A549 (cell line): ENCODE data around the gene ADAMTSL4. TPM values are rescaled to one million over a fixed set of nuclear protein-coding genes. Genes with fewer than 3 reads are reported as not detected.

Experiments used
- ATAC-seq, 2 experiments: fragments of 200-7000 bp in 1 of 2; fragments of >200 bp in 1 of 2; cut with Nextera tagmentation in 1 of 2; cut with Tn5 transposase in 1 of 2; 3 replicates each; pipeline versions ENCODE4 v1.8.0 to v1.9.1; 2018 to 2020; ENCODE audit warnings: mild to moderate bottlenecking in 1 of 2, moderate library complexity in 1 of 2
- CTCF ChIA-PET: fragments of 300-600 bp; sonication (Branson Sonifier 250); formaldehyde crosslinking; extraction: SDS; loops from one replicate; lab custom pipeline; 2021; ENCODE audit warnings: antibody characterized with exemption, inconsistent platforms; lab: Yijun Ruan, JAX
- POLR2A ChIA-PET: fragments of 350-600 bp; formaldehyde crosslinking; extraction: SDS; loops from one replicate; lab custom pipeline; 2021; ENCODE audit warnings: antibody characterized with exemption, inconsistent platforms; lab: Yijun Ruan, JAX
- DNase-seq, 2 experiments: peaks; one replicate each; pipeline versions ENCODE4 v3.0.0 to v3.0.0-alpha.2; 2011 to 2016; ENCODE audit warnings: low read depth in 1 of 2, low spot score in 1 of 2
- FAIRE-seq: peaks from 2 replicates; lab custom pipeline; 2011; peaks lifted over from hg19 to GRCh38; lab: Jason Lieb, UNC
- H3K27ac ChIP-seq, 2 experiments: fragments of >200 bp; sonication (Bioruptor Twin); formaldehyde crosslinking; 3 replicates each; pipeline ENCODE4 v1.5.1; 2016 to 2017
- H3K4me1 ChIP-seq: fragments of >200 bp; sonication (Bioruptor Twin); formaldehyde crosslinking; 3 replicates; pipeline ENCODE4 v1.6.1; 2016
- H3K4me2 ChIP-seq: fragments of >200 bp; sonication (Bioruptor Twin); formaldehyde crosslinking; 3 replicates; pipeline ENCODE4 v1.6.1; 2016
- H3K4me3 ChIP-seq: fragments of >200 bp; sonication (Bioruptor Twin); formaldehyde crosslinking; 3 replicates; pipeline ENCODE4 v1.5.1; 2016
- H3K9me3 ChIP-seq: fragments of >200 bp; sonication (Bioruptor Twin); formaldehyde crosslinking; 3 replicates; pipeline ENCODE4 v1.6.1; 2016
- ATOH8 ChIP-seq: fragments of 250-450 bp; sonication (Bioruptor Pico); IDR thresholded peaks from 2 replicates; pipeline ENCODE4 v1.5.0; 2020; ENCODE audit warnings: low read depth, mild to moderate bottlenecking, moderate library complexity
- BCL3 ChIP-seq: fragments of >200 bp; sonication (Bioruptor Twin); formaldehyde crosslinking; IDR thresholded peaks from 3 replicates; pipeline ENCODE4 v1.6.1; 2016
- BHLHE40 ChIP-seq: IDR thresholded peaks from 2 replicates; pipeline ENCODE4 v1.6.1; 2012; ENCODE audit warnings: low read depth, low read length, inconsistent platforms
- CBX2 ChIP-seq: fragments of 200-600 bp; sonication (generic); IDR thresholded peaks from 2 replicates; pipeline ENCODE4 v1.6.1; 2016; ENCODE audit warnings: low read depth, mild to moderate bottlenecking, borderline replicate concordance
- FOXS1 ChIP-seq: fragments of 250-450 bp; sonication (Bioruptor Pico); IDR thresholded peaks from 2 replicates; pipeline ENCODE4 v1.5.0; 2020; ENCODE audit warnings: mild to moderate bottlenecking, moderate library complexity
- HEYL ChIP-seq: fragments of 250-450 bp; sonication (Bioruptor Pico); IDR thresholded peaks from 2 replicates; pipeline ENCODE4 v1.8.0; 2021; ENCODE audit warnings: mild to moderate bottlenecking, moderate library complexity
- HMGXB4 ChIP-seq: fragments of 250-450 bp; sonication (Bioruptor Pico); IDR thresholded peaks from 2 replicates; pipeline ENCODE4 v1.5.0; 2021; ENCODE audit warnings: mild to moderate bottlenecking, moderate library complexity, borderline replicate concordance
- HOXA7 ChIP-seq: fragments of 250-450 bp; sonication (Bioruptor Pico); IDR thresholded peaks from 2 replicates; pipeline ENCODE4 v1.5.0; 2020; ENCODE audit warnings: mild to moderate bottlenecking, moderate library complexity
- JUN ChIP-seq, 2 experiments: fragments of >200 bp; sonication (Bioruptor Twin); formaldehyde crosslinking; IDR thresholded peaks; 2 replicates in 1 of 2; 3 replicates in 1 of 2; pipeline ENCODE4 v1.6.1; 2016 to 2017
- MAFK ChIP-seq: fragments of 450-650 bp; IDR thresholded peaks from 2 replicates; pipeline ENCODE4 v1.6.1; 2014; ENCODE audit not compliant: partially characterized antibody
- MAZ ChIP-seq: fragments of 150-350 bp; IDR thresholded peaks from 2 replicates; pipeline ENCODE4 v1.6.1; 2014; ENCODE audit warnings: antibody characterized with exemption, low read depth, low read length, borderline replicate concordance
- NR3C1 ChIP-seq: fragments of >200 bp; sonication (Bioruptor Twin); formaldehyde crosslinking; IDR thresholded peaks from 3 replicates; pipeline ENCODE4 v1.6.1; 2017
- POLR2A ChIP-seq: IDR thresholded peaks from 2 replicates; pipeline ENCODE4 v1.6.1; 2012; ENCODE audit warnings: mild to moderate bottlenecking, low read length
- POLR2AphosphoS2 ChIP-seq: conservative IDR thresholded peaks from 2 replicates; pipeline ENCODE4 v1.6.1; 2012; ENCODE audit warnings: low read length, improper control_type of control experiment, inconsistent platforms
- RAD21 ChIP-seq, 2 experiments: fragments of >200 bp in 1 of 2; sonication (Bioruptor Twin) in 1 of 2; formaldehyde crosslinking in 1 of 2; IDR thresholded peaks in 1 of 2; conservative IDR thresholded peaks in 1 of 2; 2 replicates in 1 of 2; 3 replicates in 1 of 2; pipeline ENCODE4 v1.6.1; 2012 to 2018; ENCODE audit warnings: inconsistent platforms in 1 of 2
- RARB ChIP-seq: fragments of 250-450 bp; sonication (Bioruptor Pico); IDR thresholded peaks from 2 replicates; pipeline ENCODE4 v1.8.0; 2021; ENCODE audit warnings: mild to moderate bottlenecking, moderate library complexity
- SREBF2 ChIP-seq: fragments of 450-650 bp; IDR thresholded peaks from 2 replicates; pipeline ENCODE4 v1.6.1; 2014; ENCODE audit warnings: mild to moderate bottlenecking, moderate library complexity
- TFCP2L1 ChIP-seq: fragments of 250-450 bp; sonication (Bioruptor Pico); IDR thresholded peaks from 2 replicates; pipeline ENCODE4 v1.5.0; 2021; ENCODE audit warnings: mild to moderate bottlenecking
- ZFP36 ChIP-seq: fragments of 450-650 bp; IDR thresholded peaks from 2 replicates; pipeline ENCODE4 v1.6.1; 2014; ENCODE audit warnings: borderline replicate concordance; ENCODE audit not compliant: partially characterized antibody
- ZNF302 ChIP-seq: fragments of 250-450 bp; sonication (Bioruptor Pico); IDR thresholded peaks from 2 replicates; pipeline ENCODE4 v1.9.0; 2021; ENCODE audit warnings: inconsistent platforms, mild to moderate bottlenecking, moderate library complexity
- ZSCAN20 ChIP-seq: fragments of 250-450 bp; sonication (Bioruptor Pico); IDR thresholded peaks from 2 replicates; pipeline ENCODE4 v1.8.0; 2022; ENCODE audit warnings: mild to moderate bottlenecking, moderate library complexity
- WGBS: methylation state at CpG from one replicate; pipeline ENCODE4 v1.1.6; 2017; ENCODE audit errors: missing lambda C conversion rate; 5-methylcytosine and 5-hydroxymethylcytosine counted together
- polyA plus RNA-seq, 4 experiments: library from polyadenylated mRNA; depleted of rRNA in 3 of 4; stranded (reverse); fragments of >200 nt; fragmentation: RNase III in 1 of 4; extraction: RNeasy Plus Mini Kit Qiagen cat#74134 plus additional on column Dnase treatment in 1 of 4; gene quantifications; 2 replicates in 3 of 4; 3 replicates in 1 of 4; pipeline ENCODE4 v1.2.3, GENCODE V29; 2011 to 2017
- TF ChIP-seq, protein P1 (sequence below): fragments of >200 bp; sonication (Bioruptor Twin); formaldehyde crosslinking; IDR thresholded peaks from 3 replicates; pipeline ENCODE4 v1.5.1; 2016
- TF ChIP-seq, protein P2 (sequence below): IDR thresholded peaks from 2 replicates; pipeline ENCODE4 v1.6.1; 2012
- TF ChIP-seq, protein P3 (sequence below): IDR thresholded peaks from 2 replicates; pipeline ENCODE4 v1.6.1; 2012; ENCODE audit warnings: low read depth, borderline replicate concordance

Gene ADAMTSL4
- polyA plus RNA-seq, 2 of the 4 experiments (the other 2 are of a cell fraction) = 1.3 to 2.0 TPM

- Histone ChIP-seq H3K27ac (no peak overlapping the region), H3K4me3 (no peak overlapping the region), H3K9me3 (no peaks in the 10 kb centered on the region), H3K4me2 (no peak overlapping the region), H3K4me1 (peaks cover 26% of the 10 kb centered on the region)
- POLR2A ChIA-PET = interaction anchor here (0.8 kb wide), 1 partner anchor 12 kb away, joined by 3 read pairs; no protein-coding TSS in a partner anchor
- no peak for FAIRE-seq
- DNase-seq = no peak
- 83% methylated on average over 15 of the region's 15 CpGs for WGBS
- ATAC-seq = no peak
- CTCF ChIA-PET = interaction anchor here (0.8 to 11.6 kb wide), 14 partner anchors 10 to 443 kb away, joined by 3 to 210 read pairs (median 25); partner anchors contain the start of genes ENSA and MCL1
- TF ChIP-seq BHLHE40 = no peak
- no peak for TF ChIP-seq NR3C1
- no peak for TF ChIP-seq HMGXB4
- TF ChIP-seq POLR2A = no peak
- TF ChIP-seq, protein P1, sequence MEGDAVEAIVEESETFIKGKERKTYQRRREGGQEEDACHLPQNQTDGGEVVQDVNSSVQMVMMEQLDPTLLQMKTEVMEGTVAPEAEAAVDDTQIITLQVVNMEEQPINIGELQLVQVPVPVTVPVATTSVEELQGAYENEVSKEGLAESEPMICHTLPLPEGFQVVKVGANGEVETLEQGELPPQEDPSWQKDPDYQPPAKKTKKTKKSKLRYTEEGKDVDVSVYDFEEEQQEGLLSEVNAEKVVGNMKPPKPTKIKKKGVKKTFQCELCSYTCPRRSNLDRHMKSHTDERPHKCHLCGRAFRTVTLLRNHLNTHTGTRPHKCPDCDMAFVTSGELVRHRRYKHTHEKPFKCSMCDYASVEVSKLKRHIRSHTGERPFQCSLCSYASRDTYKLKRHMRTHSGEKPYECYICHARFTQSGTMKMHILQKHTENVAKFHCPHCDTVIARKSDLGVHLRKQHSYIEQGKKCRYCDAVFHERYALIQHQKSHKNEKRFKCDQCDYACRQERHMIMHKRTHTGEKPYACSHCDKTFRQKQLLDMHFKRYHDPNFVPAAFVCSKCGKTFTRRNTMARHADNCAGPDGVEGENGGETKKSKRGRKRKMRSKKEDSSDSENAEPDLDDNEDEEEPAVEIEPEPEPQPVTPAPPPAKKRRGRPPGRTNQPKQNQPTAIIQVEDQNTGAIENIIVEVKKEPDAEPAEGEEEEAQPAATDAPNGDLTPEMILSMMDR = no peak
- TF ChIP-seq MAFK = no peak
- no peak for TF ChIP-seq ZFP36
- TF ChIP-seq ZNF302 (CRISPR knock-in tag) = no peak
- TF ChIP-seq, protein P2, sequence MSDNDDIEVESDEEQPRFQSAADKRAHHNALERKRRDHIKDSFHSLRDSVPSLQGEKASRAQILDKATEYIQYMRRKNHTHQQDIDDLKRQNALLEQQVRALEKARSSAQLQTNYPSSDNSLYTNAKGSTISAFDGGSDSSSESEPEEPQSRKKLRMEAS = no peak
- TF ChIP-seq BCL3 = no peak
- TF ChIP-seq, protein P3, sequence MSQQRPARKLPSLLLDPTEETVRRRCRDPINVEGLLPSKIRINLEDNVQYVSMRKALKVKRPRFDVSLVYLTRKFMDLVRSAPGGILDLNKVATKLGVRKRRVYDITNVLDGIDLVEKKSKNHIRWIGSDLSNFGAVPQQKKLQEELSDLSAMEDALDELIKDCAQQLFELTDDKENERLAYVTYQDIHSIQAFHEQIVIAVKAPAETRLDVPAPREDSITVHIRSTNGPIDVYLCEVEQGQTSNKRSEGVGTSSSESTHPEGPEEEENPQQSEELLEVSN = no peak
- TF ChIP-seq ZSCAN20 (CRISPR knock-in tag) = no peak
- TF ChIP-seq POLR2AphosphoS2 = no peak
- TF ChIP-seq MAZ = no peak
- no peak for TF ChIP-seq ATOH8 (CRISPR knock-in tag)
- no peak for TF ChIP-seq HOXA7 (CRISPR knock-in tag)
Observed at GRCh38 chr1:150558303-150558704, 9.1 kb downstream of the ADAMTSL4 start.

DNA sequence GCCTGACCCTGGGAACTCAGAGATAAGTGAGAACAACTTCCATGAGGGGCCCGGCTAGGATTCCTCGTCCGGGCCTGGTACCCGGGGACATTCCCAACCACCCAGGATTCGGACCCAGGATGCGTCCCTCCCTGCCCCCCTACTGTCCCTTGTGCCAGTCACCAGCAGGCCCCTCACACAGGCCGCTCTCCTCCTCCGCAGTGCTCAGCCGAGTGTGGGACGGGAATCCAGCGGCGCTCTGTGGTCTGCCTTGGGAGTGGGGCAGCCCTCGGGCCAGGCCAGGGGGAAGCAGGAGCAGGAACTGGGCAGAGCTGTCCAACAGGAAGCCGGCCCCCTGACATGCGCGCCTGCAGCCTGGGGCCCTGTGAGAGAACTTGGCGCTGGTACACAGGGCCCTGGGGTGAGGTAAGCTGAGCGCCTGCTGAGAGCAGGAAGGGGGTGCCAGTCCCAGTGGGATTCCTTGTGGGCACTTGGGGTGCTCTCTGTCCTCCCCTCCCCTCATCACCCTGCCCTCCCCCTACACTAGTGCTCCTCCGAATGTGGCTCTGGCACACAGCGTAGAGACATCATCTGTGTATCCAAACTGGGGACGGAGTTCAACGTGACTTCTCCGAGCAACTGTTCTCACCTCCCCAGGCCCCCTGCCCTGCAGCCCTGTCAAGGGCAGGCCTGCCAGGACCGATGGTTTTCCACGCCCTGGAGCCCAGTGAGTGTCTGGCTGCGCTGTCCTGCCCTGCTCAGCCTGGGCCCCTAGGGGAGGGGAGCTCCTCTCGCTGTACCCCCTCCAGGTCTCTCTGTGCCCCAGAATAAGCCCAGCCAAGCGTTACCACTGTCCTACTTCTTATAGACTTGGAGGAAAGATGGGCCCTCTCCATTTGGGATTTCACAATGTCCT is 9.8 kb downstream of the ADAMTSL4 start:
- TF ChIP-seq FOXS1 (CRISPR knock-in tag) (no peak), RARB (CRISPR knock-in tag) (no peak), ZFP36 (no peak), CBX2 (no peak), JUN (IDR thresholded peaks at IDR 0.05) (no peak), RAD21 (conservative IDR thresholded peaks at IDR 0.05 in 1 of 2, IDR thresholded peaks at IDR 0.05 in 1 of 2) (no peak), TFCP2L1 (CRISPR knock-in tag) (no peak), HEYL (CRISPR knock-in tag) (no peak), SREBF2 (no peak)
- TF ChIP-seq, protein P2 = no peak
- TF ChIP-seq, protein P3 = no peak
- ChIA-PET CTCF (interaction anchor here (0.6 to 11.6 kb wide), 36 partner anchors 8 to 956 kb away, joined by 3 to 210 read pairs (median 7); partner anchors contain the start of genes ADAMTSL4, ENSA, MCL1 and TARS2), POLR2A (interaction anchor here (0.7 to 7.6 kb wide), 4 partner anchors 9 to 19 kb away, joined by 3 to 201 read pairs (median 6); partner anchors contain the start of gene MCL1)
- H3K4me3 ChIP-seq = no peak overlapping the region
- H3K4me2 ChIP-seq = no peak overlapping the region
- no peak for ATAC-seq
- H3K27ac ChIP-seq = peak overlapping the region in 1 of 2 experiments; percentile 0; a peak in 2 of 6 replicates
- FAIRE-seq = no peak
- 86% methylated on average over 28 of the region's 28 CpGs for WGBS
- H3K9me3 ChIP-seq = no peaks in the 10 kb centered on the region
- DNase-seq = no peak
- H3K4me1 ChIP-seq = peaks cover 33% of the 10 kb centered on the region
